ENCODE data around the gene BRINP3.

The BRINP3 gene

DNA sequence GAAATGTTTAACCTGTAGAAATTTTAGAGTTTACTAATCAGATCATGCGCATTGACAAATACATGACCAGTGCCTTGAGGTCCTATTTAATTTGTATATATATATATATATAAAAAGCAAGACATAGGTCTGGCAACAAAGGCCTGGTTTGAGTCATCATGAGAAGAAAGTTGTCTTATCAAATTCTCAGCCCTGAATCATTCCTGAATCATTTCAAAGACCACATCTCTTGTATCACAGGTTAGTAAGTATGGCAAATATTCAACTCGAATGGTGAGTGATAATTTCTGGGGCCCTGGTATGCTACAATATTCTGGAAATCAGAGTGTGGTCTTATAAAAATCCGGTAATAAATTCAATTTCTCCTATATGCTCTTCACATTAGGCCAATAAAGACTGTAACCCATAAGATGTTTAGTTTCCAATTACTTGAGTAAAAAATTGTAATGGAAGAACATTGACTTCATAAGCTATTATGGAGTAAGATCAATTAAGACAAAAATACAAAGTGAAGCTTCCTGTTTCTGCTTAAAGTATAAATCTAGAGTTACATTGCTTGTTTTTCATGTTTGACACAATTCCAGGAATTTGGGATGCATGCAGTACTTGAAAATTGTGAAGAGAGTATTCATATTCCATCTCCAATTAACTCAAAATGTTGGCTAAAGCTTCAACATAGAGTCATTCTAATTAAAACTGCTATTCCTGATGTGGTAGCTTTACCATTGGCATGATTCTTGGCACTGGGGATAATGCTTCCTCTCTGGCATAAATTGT lies 309.4 kb downstream of the BRINP3 start (continued):
- TF ChIP-seq, protein P1, sequence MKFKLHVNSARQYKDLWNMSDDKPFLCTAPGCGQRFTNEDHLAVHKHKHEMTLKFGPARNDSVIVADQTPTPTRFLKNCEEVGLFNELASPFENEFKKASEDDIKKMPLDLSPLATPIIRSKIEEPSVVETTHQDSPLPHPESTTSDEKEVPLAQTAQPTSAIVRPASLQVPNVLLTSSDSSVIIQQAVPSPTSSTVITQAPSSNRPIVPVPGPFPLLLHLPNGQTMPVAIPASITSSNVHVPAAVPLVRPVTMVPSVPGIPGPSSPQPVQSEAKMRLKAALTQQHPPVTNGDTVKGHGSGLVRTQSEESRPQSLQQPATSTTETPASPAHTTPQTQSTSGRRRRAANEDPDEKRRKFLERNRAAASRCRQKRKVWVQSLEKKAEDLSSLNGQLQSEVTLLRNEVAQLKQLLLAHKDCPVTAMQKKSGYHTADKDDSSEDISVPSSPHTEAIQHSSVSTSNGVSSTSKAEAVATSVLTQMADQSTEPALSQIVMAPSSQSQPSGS (tag by site-specific recombination; IDR thresholded peaks at IDR 0.05; ENCODE audit: low read depth), result no peak
- TF ChIP-seq ZBTB20 (tag by site-specific recombination; IDR thresholded peaks at IDR 0.05) (no peak), ZNF140 (tag by site-specific recombination; IDR thresholded peaks at IDR 0.05) (no peak), ZNF658 (tag by site-specific recombination; IDR thresholded peaks at IDR 0.05) (no peak), ZNF138 (tag by site-specific recombination; IDR thresholded peaks at IDR 0.05; ENCODE audit: borderline replicate concordance) (no peak), ZNF169 (tag by site-specific recombination; IDR thresholded peaks at IDR 0.05) (no peak), ZXDB (tag by site-specific recombination; IDR thresholded peaks at IDR 0.05) (no peak), ZNF223 (tag by site-specific recombination; IDR thresholded peaks at IDR 0.05) (no peak), BCL11B (tag by site-specific recombination; IDR thresholded peaks at IDR 0.05; ENCODE audit: low read depth) (no peak), ZBTB17 (tag by site-specific recombination; IDR thresholded peaks at IDR 0.05) (no peak)
- TF ChIP-seq, protein P2, sequence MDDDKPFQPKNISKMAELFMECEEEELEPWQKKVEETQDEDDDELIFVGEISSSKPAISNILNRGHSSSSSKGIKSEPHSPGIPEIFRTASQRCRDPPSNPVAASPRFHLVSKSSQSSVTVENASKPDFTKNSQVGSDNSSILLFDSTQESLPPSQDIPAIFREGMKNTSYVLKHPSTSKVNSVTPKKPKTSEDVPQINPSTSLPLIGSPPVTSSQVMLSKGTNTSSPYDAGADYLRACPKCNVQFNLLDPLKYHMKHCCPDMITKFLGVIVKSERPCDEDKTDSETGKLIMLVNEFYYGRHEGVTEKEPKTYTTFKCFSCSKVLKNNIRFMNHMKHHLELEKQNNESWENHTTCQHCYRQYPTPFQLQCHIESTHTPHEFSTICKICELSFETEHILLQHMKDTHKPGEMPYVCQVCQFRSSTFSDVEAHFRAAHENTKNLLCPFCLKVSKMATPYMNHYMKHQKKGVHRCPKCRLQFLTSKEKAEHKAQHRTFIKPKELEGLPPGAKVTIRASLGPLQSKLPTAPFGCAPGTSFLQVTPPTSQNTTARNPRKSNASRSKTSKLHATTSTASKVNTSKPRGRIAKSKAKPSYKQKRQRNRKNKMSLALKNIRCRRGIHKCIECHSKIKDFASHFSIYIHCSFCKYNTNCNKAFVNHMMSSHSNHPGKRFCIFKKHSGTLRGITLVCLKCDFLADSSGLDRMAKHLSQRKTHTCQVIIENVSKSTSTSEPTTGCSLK (tag by site-specific recombination; IDR thresholded peaks at IDR 0.05), result no peak

DNA sequence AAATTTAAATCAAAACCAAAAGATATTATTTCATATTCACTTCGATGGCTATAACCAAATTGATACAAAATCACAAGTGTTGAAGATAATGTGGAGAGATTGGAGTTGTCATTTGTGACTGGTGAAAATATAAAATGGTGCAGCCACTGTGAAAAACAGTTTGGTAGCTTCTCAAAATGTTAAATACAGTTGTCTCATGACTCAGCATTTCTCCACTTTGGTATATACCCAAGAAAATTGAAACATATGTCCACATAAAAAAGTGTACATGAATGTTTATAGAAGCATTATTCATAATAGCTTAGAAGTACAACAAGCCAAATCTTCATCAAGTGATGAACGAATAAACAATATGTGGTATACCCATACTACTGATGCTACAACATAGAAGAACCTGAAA lies 318.5 kb downstream of the BRINP3 start:
- H3K36me3 ChIP-seq (ENCODE audit: control insufficient read depth in 2 of 2, insufficient read depth in 1 of 2, low read length in 2 of 2), result no peaks in the 10 kb centered on the region
- H3K27ac ChIP-seq (ENCODE audit: extremely low read depth, low read depth, low read length), result no peak overlapping the region
- CTCF ChIA-PET, result no interaction called here
- H3K4me3 ChIP-seq (ENCODE audit: low read depth, low read length), result no peak overlapping the region
- no peaks in the 10 kb centered on the region for H3K9me3 ChIP-seq (ENCODE audit: control insufficient read depth, insufficient read depth, low read depth, low read length)
- H3K4me1 ChIP-seq (ENCODE audit: control insufficient read depth, insufficient read depth, low read length), result no peaks in the 10 kb centered on the region
- POLR2A ChIA-PET, result no interaction called here
- TF ChIP-seq ZNF76 (tag by site-specific recombination; IDR thresholded peaks at IDR 0.05; ENCODE audit: borderline replicate concordance, low read depth), result no peak
- TF ChIP-seq, protein P3, sequence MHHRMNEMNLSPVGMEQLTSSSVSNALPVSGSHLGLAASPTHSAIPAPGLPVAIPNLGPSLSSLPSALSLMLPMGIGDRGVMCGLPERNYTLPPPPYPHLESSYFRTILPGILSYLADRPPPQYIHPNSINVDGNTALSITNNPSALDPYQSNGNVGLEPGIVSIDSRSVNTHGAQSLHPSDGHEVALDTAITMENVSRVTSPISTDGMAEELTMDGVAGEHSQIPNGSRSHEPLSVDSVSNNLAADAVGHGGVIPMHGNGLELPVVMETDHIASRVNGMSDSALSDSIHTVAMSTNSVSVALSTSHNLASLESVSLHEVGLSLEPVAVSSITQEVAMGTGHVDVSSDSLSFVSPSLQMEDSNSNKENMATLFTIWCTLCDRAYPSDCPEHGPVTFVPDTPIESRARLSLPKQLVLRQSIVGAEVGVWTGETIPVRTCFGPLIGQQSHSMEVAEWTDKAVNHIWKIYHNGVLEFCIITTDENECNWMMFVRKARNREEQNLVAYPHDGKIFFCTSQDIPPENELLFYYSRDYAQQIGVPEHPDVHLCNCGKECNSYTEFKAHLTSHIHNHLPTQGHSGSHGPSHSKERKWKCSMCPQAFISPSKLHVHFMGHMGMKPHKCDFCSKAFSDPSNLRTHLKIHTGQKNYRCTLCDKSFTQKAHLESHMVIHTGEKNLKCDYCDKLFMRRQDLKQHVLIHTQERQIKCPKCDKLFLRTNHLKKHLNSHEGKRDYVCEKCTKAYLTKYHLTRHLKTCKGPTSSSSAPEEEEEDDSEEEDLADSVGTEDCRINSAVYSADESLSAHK (tag by site-specific recombination; IDR thresholded peaks at IDR 0.05), result no peak
- TF ChIP-seq KLF7 (tag by site-specific recombination; IDR thresholded peaks at IDR 0.05; ENCODE audit: borderline replicate concordance), result no peak
- no peak for TF ChIP-seq ZNF510 (tag by site-specific recombination; IDR thresholded peaks at IDR 0.05; ENCODE audit: insufficient replicate concordance)
- TF ChIP-seq, protein P4, sequence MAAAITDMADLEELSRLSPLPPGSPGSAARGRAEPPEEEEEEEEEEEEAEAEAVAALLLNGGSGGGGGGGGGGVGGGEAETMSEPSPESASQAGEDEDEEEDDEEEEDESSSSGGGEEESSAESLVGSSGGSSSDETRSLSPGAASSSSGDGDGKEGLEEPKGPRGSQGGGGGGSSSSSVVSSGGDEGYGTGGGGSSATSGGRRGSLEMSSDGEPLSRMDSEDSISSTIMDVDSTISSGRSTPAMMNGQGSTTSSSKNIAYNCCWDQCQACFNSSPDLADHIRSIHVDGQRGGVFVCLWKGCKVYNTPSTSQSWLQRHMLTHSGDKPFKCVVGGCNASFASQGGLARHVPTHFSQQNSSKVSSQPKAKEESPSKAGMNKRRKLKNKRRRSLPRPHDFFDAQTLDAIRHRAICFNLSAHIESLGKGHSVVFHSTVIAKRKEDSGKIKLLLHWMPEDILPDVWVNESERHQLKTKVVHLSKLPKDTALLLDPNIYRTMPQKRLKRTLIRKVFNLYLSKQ (tag by site-specific recombination; IDR thresholded peaks at IDR 0.05; ENCODE audit: borderline replicate concordance), result no peak

Data from HEK293 (cell line).